H1 (cell line): Measurements from ENCODE around the gene TNFRSF11A. TPM values are rescaled to one million over a fixed set of nuclear protein-coding genes. Genes with fewer than 3 reads are reported as not detected.

Source experiments
- CTCF ChIA-PET: fragments of 300-600 bp; sonication (Branson Sonifier 250); formaldehyde crosslinking; loops from one replicate; lab custom pipeline; 2021; ENCODE audit not compliant: partially characterized antibody; lab: Charles Lee
- POLR2A ChIA-PET: fragments of 300-600 bp; sonication (Branson Sonifier 250); formaldehyde crosslinking; loops from one replicate; lab custom pipeline; 2021; ENCODE audit warnings: inconsistent platforms; ENCODE audit not compliant: partially characterized antibody; lab: Charles Lee
- DNase-seq, 2 experiments: peaks; one replicate each; pipeline versions ENCODE4 v3.0.0 to v3.0.0-alpha.2; 2010 to 2022; ENCODE audit warnings: low spot score in 2 of 2, low read depth in 1 of 2, mixed read lengths in 1 of 2
- FAIRE-seq: peaks from 2 replicates; lab custom pipeline; 2011; peaks lifted over from hg19 to GRCh38; lab: Jason Lieb, UNC
- H2AFZ ChIP-seq: 2 replicates; pipeline ENCODE4 v1.8.1; 2012; ENCODE audit warnings: low read length, inconsistent platforms
- H2AK5ac ChIP-seq: 2 replicates; pipeline ENCODE4 v1.6.1; 2013; ENCODE audit warnings: low read depth, low read length
- H2BK120ac ChIP-seq: replicated peaks from 2 replicates; pipeline ENCODE3; 2013; ENCODE audit warnings: low read depth, low read length, inconsistent platforms
- H2BK12ac ChIP-seq: 2 replicates; pipeline ENCODE4 v1.6.1; 2013; ENCODE audit warnings: low read depth, low read length
- H2BK15ac ChIP-seq: 2 replicates; pipeline ENCODE4 v1.6.1; 2013; ENCODE audit warnings: low read length
- H2BK20ac ChIP-seq: 2 replicates; pipeline ENCODE4 v1.6.1; 2013; ENCODE audit warnings: low read length
- H2BK5ac ChIP-seq: 2 replicates; pipeline ENCODE4 v1.6.1; 2013; ENCODE audit warnings: low read depth, low read length
- H3K14ac ChIP-seq: 2 replicates; pipeline ENCODE4 v1.6.1; 2013; ENCODE audit warnings: inconsistent platforms; ENCODE audit not compliant: insufficient read length
- H3K18ac ChIP-seq: 2 replicates; pipeline ENCODE4 v1.6.1; 2013; ENCODE audit warnings: low read length; ENCODE audit errors: extremely low read depth
- H3K23ac ChIP-seq: 2 replicates; pipeline ENCODE4 v1.6.1; 2013; ENCODE audit warnings: inconsistent platforms; ENCODE audit not compliant: insufficient read length
- H3K23me2 ChIP-seq: 2 replicates; pipeline ENCODE4 v1.6.1; 2013; ENCODE audit warnings: low read depth, low read length
- H3K27ac ChIP-seq: 2 replicates; pipeline ENCODE4 v1.6.1; 2011; ENCODE audit warnings: low read depth, low read length, inconsistent platforms
- H3K27me3 ChIP-seq, 4 experiments: replicated peaks in 1 of 4; 1 replicate in 1 of 4; 2 replicates in 3 of 4; pipeline versions ENCODE4 v1.6.1 to v1.8.1; 2011 to 2013; ENCODE audit warnings: low read length in 3 of 4, mild to moderate bottlenecking in 3 of 4, inconsistent platforms in 2 of 4, mixed read lengths in 2 of 4, moderate library complexity in 1 of 4; ENCODE audit not compliant: control insufficient read depth in 3 of 4, insufficient read depth in 3 of 4; ENCODE audit errors: extremely low read depth in 1 of 4
- H3K36me3 ChIP-seq, 4 experiments: 2 replicates each; pipeline versions ENCODE4 v1.6.1 to v1.8.1; 2011 to 2013; ENCODE audit warnings: mild to moderate bottlenecking in 4 of 4, low read length in 3 of 4, moderate library complexity in 2 of 4, control low read depth in 1 of 4, inconsistent platforms in 1 of 4; ENCODE audit not compliant: insufficient read depth in 4 of 4, control insufficient read depth in 2 of 4
- H3K4ac ChIP-seq: replicated peaks from 2 replicates; pipeline ENCODE3; 2013; ENCODE audit warnings: low read length, low read depth, mixed read lengths, inconsistent platforms; ENCODE audit not compliant: insufficient read length
- H3K4me1 ChIP-seq, 4 experiments: replicated peaks in 1 of 4; 1 replicate in 1 of 4; 2 replicates in 3 of 4; pipeline versions ENCODE4 v1.6.1 to v1.8.1; 2011 to 2013; ENCODE audit warnings: low read length in 3 of 4, inconsistent platforms in 2 of 4, mixed read lengths in 1 of 4; ENCODE audit not compliant: insufficient read depth in 4 of 4, control insufficient read depth in 3 of 4
- H3K4me2 ChIP-seq, 2 experiments: 2 replicates each; pipeline versions ENCODE4 v1.6.1 to v1.8.1; 2011 to 2013; ENCODE audit warnings: low read depth in 2 of 2, low read length in 2 of 2, control low read depth in 1 of 2, inconsistent platforms in 1 of 2, mild to moderate bottlenecking in 1 of 2; ENCODE audit not compliant: insufficient read depth in 1 of 2
- H3K4me3 ChIP-seq, 4 experiments: fragments of 200-600, 300-600 bp in 1 of 4; sonication (generic), shearing (Covaris generic), sonication (Bioruptor Twin) in 1 of 4; 2 replicates each; pipeline versions ENCODE4 v1.5.1 to v1.8.1; 2011 to 2016; ENCODE audit warnings: low read length in 4 of 4, low read depth in 3 of 4, control low read depth in 2 of 4, inconsistent platforms in 2 of 4, mild to moderate bottlenecking in 2 of 4, mixed read lengths in 1 of 4, moderate library complexity in 1 of 4; ENCODE audit not compliant: insufficient read depth in 2 of 4; ENCODE audit errors: extremely low read depth in 1 of 4
- H3K56ac ChIP-seq: replicated peaks from 2 replicates; pipeline ENCODE3; 2013; ENCODE audit warnings: low read depth, mild to moderate bottlenecking, mixed read lengths, low read length, inconsistent platforms; ENCODE audit not compliant: insufficient read length
- H3K79me1 ChIP-seq: 2 replicates; pipeline ENCODE4 v1.6.1; 2013; ENCODE audit warnings: low read depth, low read length, control low read depth
- H3K79me2 ChIP-seq, 2 experiments: 2 replicates each; pipeline versions ENCODE4 v1.6.1 to v1.8.1; 2012 to 2013; ENCODE audit warnings: low read length in 2 of 2, mild to moderate bottlenecking in 2 of 2, inconsistent platforms in 1 of 2; ENCODE audit not compliant: insufficient read depth in 2 of 2, control insufficient read depth in 1 of 2
- H3K9ac ChIP-seq, 4 experiments: replicated peaks in 1 of 4; 1 replicate in 1 of 4; 2 replicates in 3 of 4; pipeline versions ENCODE4 v1.6.1 to v1.8.1; 2011 to 2013; ENCODE audit warnings: low read depth in 3 of 4, low read length in 3 of 4, control low read depth in 2 of 4, mild to moderate bottlenecking in 2 of 4, moderate library complexity in 2 of 4, inconsistent platforms in 1 of 4; ENCODE audit errors: extremely low read depth in 1 of 4
- H3K9me3 ChIP-seq, 2 experiments: 2 replicates each; pipeline versions ENCODE4 v1.6.1 to v1.8.1; 2012 to 2013; ENCODE audit warnings: mild to moderate bottlenecking in 2 of 2, moderate library complexity in 2 of 2, control low read depth in 1 of 2, inconsistent platforms in 1 of 2, low read depth in 1 of 2, low read length in 1 of 2, mixed read lengths in 1 of 2; ENCODE audit not compliant: insufficient read depth in 2 of 2
- H4K20me1 ChIP-seq, 2 experiments: replicated peaks in 1 of 2; 2 replicates each; pipeline versions ENCODE3 to v1.8.1; 2011 to 2013; ENCODE audit warnings: inconsistent platforms in 2 of 2, low read length in 2 of 2, mild to moderate bottlenecking in 1 of 2; ENCODE audit not compliant: insufficient read depth in 2 of 2, control insufficient read depth in 1 of 2
- H4K5ac ChIP-seq: 2 replicates; pipeline ENCODE4 v1.6.1; 2013; ENCODE audit warnings: low read length, low read depth, mixed read lengths, inconsistent platforms; ENCODE audit not compliant: insufficient read length
- H4K8ac ChIP-seq: 2 replicates; pipeline ENCODE4 v1.8.0; 2013; ENCODE audit warnings: mild to moderate bottlenecking, moderate library complexity, low read length, inconsistent platforms; ENCODE audit not compliant: insufficient read depth; ENCODE audit errors: extremely low read depth
- H4K91ac ChIP-seq: replicated peaks from 2 replicates; pipeline ENCODE3; 2013; ENCODE audit warnings: low read length, mixed read lengths, inconsistent platforms; ENCODE audit not compliant: insufficient read length
- ASH2L ChIP-seq: fragments of 200-600, 300-600 bp; sonication (generic); IDR thresholded peaks from one replicate; pipeline ENCODE4 v1.7.1; 2017; ENCODE audit warnings: low read length
- EGR1 ChIP-seq: IDR thresholded peaks from 2 replicates; pipeline ENCODE4 v1.6.1; 2011; ENCODE audit warnings: low read depth, low read length, borderline replicate concordance
- EP300 ChIP-seq, 2 experiments: IDR thresholded peaks; 1 replicate in 1 of 2; 2 replicates in 1 of 2; pipeline ENCODE4 v1.6.1; 2011 to 2012; ENCODE audit warnings: low read depth in 2 of 2, low read length in 2 of 2, mild to moderate bottlenecking in 2 of 2, borderline replicate concordance in 1 of 2, inconsistent platforms in 1 of 2, moderate library complexity in 1 of 2
- SAP30 ChIP-seq: fragments of 300-600 bp; sonication (generic); IDR thresholded peaks from 2 replicates; pipeline ENCODE4 v1.7.1; 2012; ENCODE audit warnings: low read length, moderate library complexity, mild to moderate bottlenecking, inconsistent platforms; ENCODE audit not compliant: insufficient read depth, insufficient replicate concordance
- WGBS, 2 experiments: shearing (Covaris generic) in 1 of 2; methylation state at CpG; one replicate each; pipeline versions ENCODE4 v1.1.6 to v1.1.7; 2013 to 2015; ENCODE audit warnings: low lambda C conversion rate in 2 of 2, mixed read lengths in 2 of 2, inconsistent platforms in 1 of 2, low coverage in 1 of 2, missing lambda C conversion rate in 1 of 2; ENCODE audit not compliant: insufficient replicate concordance in 2 of 2, insufficient coverage in 1 of 2, insufficient read length in 1 of 2; ENCODE audit errors: extremely low coverage in 1 of 2, missing lambda C conversion rate in 1 of 2; 5-methylcytosine and 5-hydroxymethylcytosine counted together
- polyA plus RNA-seq, 7 experiments: library from polyadenylated mRNA; depleted of rRNA in 3 of 7; stranded (reverse) in 5 of 7; unstranded in 2 of 7; fragments of >200 nt in 5 of 7; fragments of 200-250 nt in 2 of 7; gene quantifications; 1 replicate in 5 of 7; 2 replicates in 1 of 7; 4 replicates in 1 of 7; pipeline versions ENCODE4 v1.2.1 to v1.2.3, GENCODE V29; 2011 to 2013; ENCODE audit warnings: missing spikeins in 2 of 7, mixed read lengths in 2 of 7
- total RNA-seq: library from RNA; stranded (reverse); fragmentation: NEBNext Ultra II Directional; extraction: Animal tissue kit (Norgen Biotek cat#: 25700); gene quantifications from 2 replicates; pipeline ENCODE4 v1.2.1, GENCODE V29; 2021

The TNFRSF11A gene
- total and polyA plus RNA-seq, 2 of the 8 experiments (the other 6 are each of a cell fraction or from before 2014, with no cell fraction given): 8.7 to 10.6 TPM

GRCh38 chr18:62426191-62426488 lies 101.0 kb downstream of the TNFRSF11A start:
- Histone ChIP-seq H3K4ac (no peak overlapping the region), H2AK5ac (no peak overlapping the region), H3K4me1 (peaks cover 0 to 8% (median 5%) of the 10 kb centered on the region in 4 experiments; a peak in 5 of 7 replicates), H3K23ac (no peak overlapping the region), H3K56ac (no peak overlapping the region), H4K91ac (no peak overlapping the region), H3K9me3 (peaks cover 0 to 2% of the 10 kb centered on the region in 2 experiments; a peak in 2 of 4 replicates), H2BK120ac (no peak overlapping the region), H2AFZ (peak overlapping the region; percentile 56; the same call in 1 of the 2 replicates), H3K27ac (no peak overlapping the region), H2BK5ac (no peak overlapping the region), H4K20me1 (no peaks in the 10 kb centered on the region), H3K4me3 (no peak overlapping the region), H2BK12ac (no peak overlapping the region; the same call in 1 of the 2 replicates), H3K36me3 (no peaks in the 10 kb centered on the region), H4K5ac (no peak overlapping the region), H3K14ac (no peak overlapping the region), H3K9ac (no peak overlapping the region), H3K79me1 (no peaks in the 10 kb centered on the region), H2BK15ac (no peak overlapping the region), H2BK20ac (no peak overlapping the region), H3K4me2 (no peak overlapping the region; a peak in 1 of 4 replicates), H3K27me3 (no peaks in the 10 kb centered on the region), H3K79me2 (no peaks in the 10 kb centered on the region), H3K18ac (no peak overlapping the region), H4K8ac (no peak overlapping the region), H3K23me2 (0 out of 2 replicates have a peak, but pooled peaks cover 2% of the 10 kb centered on the region)
- FAIRE-seq: no peak
- POLR2A ChIA-PET: interaction anchor here (0.8 to 1.2 kb wide), 4 partner anchors 9 to 240 kb away, joined by 3 to 5 read pairs (median 4); no protein-coding TSS in a partner anchor
- WGBS, 2 experiments: 82% methylated on average over 3 of the region's 3 CpGs; no CpG with 5 or more reads in 1 of the 2 experiments
- DNase-seq: no peak
- CTCF ChIA-PET: interaction anchor here (0.7 to 2.5 kb wide), 42 partner anchors 9 to 753 kb away, joined by 3 to 44 read pairs (median 4); no protein-coding TSS in a partner anchor
- no peak for TF ChIP-seq ASH2L
- no peak for TF ChIP-seq EGR1
- TF ChIP-seq EP300 (IDR thresholded peaks at IDR 0.05; ENCODE audit: borderline replicate concordance in 1 of 2, low read depth in 2 of 2, low read length in 2 of 2): no peak
- no peak for TF ChIP-seq SAP30
